ENCODE results near the gene TRABD2A.

DNA sequence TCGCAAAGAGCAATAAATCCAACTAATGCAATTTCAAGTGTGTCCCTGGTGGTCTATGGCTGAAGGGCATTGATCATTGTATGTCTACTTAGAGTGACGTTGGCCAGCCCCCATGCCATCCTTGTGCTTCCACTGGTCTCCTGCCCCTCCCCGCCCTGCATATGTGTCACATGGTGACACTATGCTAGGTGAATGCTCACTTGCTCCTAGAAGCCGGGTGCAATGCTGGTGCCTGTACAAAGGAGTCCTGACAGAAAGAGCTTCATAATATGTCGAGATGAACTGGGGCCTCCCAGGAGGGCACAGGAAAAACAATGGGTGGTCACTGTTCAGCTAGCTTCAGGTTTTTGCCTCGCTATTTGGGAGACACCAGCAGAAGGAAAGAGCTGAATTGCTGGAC, 5.9 kb upstream of the TRABD2A start:
- no peak for TF ChIP-seq POLR2AphosphoS5 (IDR thresholded peaks at IDR 0.05)
- TF ChIP-seq POLR2A (IDR thresholded peaks at IDR 0.05) = no peak
- TF ChIP-seq CTCF (IDR thresholded peaks at IDR 0.05) = no peak
- TF ChIP-seq EP300 (IDR thresholded peaks at IDR 0.05) = no peak

All from sigmoid colon (tissue), 4 donors.